HEK293 (cell line): ENCODE data around the gene ICAM3.

Experiments used
- CTCF ChIA-PET: fragments of 350-600 bp; formaldehyde crosslinking; extraction: SDS; loops from one replicate; lab custom pipeline; 2021; ENCODE audit warnings: antibody characterized with exemption; lab: Yijun Ruan, JAX
- POLR2A ChIA-PET: fragments of 300-600 bp; formaldehyde crosslinking; extraction: SDS; loops from one replicate; lab custom pipeline; 2020; ENCODE audit warnings: antibody characterized with exemption, inconsistent platforms; lab: Yijun Ruan, JAX
- H3K27ac ChIP-seq: fragments of 200-500 bp; sonication (Bioruptor generic); 2 replicates; pipeline ENCODE4 v1.5.1; 2014; ENCODE audit warnings: low read depth, low read length, control low read depth, inconsistent platforms; ENCODE audit errors: extremely low read depth
- H3K36me3 ChIP-seq, 2 experiments: fragments of 200-500 bp in 1 of 2; sonication (Bioruptor generic) in 1 of 2; 1 replicate in 1 of 2; 2 replicates in 1 of 2; pipeline ENCODE4 v1.5.1; 2014 to 2017; ENCODE audit warnings: inconsistent platforms in 2 of 2, low read length in 2 of 2; ENCODE audit not compliant: control insufficient read depth in 2 of 2, insufficient read depth in 1 of 2
- H3K4me1 ChIP-seq: fragments of 200-500 bp; sonication (Bioruptor generic); 2 replicates; pipeline ENCODE4 v1.5.1; 2014; ENCODE audit warnings: mild to moderate bottlenecking, low read length, inconsistent platforms; ENCODE audit not compliant: control insufficient read depth, insufficient read depth
- H3K4me3 ChIP-seq: 2 replicates; pipeline ENCODE4 v1.5.1; 2011; ENCODE audit warnings: low read depth, mild to moderate bottlenecking, control low read depth, low read length, moderate library complexity
- H3K9me3 ChIP-seq: fragments of 200-500 bp; sonication (Bioruptor generic); 2 replicates; pipeline ENCODE4 v1.5.1; 2014; ENCODE audit warnings: low read depth, low read length, inconsistent platforms; ENCODE audit not compliant: control insufficient read depth, insufficient read depth
- AEBP2 ChIP-seq: fragments of 450-650 bp; formaldehyde crosslinking; IDR thresholded peaks from 2 replicates; pipeline ENCODE4 v1.5.1; 2016; ENCODE audit warnings: missing biosample characterization, missing genetic modification characterization, borderline replicate concordance
- ATF2 ChIP-seq: fragments of 450-650 bp; formaldehyde crosslinking; IDR thresholded peaks from 2 replicates; pipeline ENCODE4 v1.5.1; 2016; ENCODE audit warnings: missing biosample characterization, missing genetic modification characterization, low read depth
- GLI2 ChIP-seq: fragments of 450-650 bp; formaldehyde crosslinking; IDR thresholded peaks from 2 replicates; pipeline ENCODE4; 2017; ENCODE audit warnings: missing biosample characterization, missing genetic modification characterization, low read depth, borderline replicate concordance
- IKZF3 ChIP-seq: fragments of 450-650 bp; IDR thresholded peaks from 2 replicates; pipeline ENCODE4 v1.5.0; 2018; ENCODE audit warnings: missing biosample characterization, mild to moderate bottlenecking, missing genetic modification characterization, moderate library complexity
- KLF7 ChIP-seq: fragments of 450-650 bp; formaldehyde crosslinking; IDR thresholded peaks from 2 replicates; pipeline ENCODE4 v1.5.1; 2016; ENCODE audit warnings: missing biosample characterization, missing genetic modification characterization, borderline replicate concordance
- KLF9 ChIP-seq: fragments of 450-650 bp; formaldehyde crosslinking; IDR thresholded peaks from 2 replicates; pipeline ENCODE4 v1.5.1; 2016; ENCODE audit warnings: missing biosample characterization, missing genetic modification characterization, low read depth
- MZF1 ChIP-seq: fragments of 450-650 bp; formaldehyde crosslinking; IDR thresholded peaks from 2 replicates; pipeline ENCODE4 v1.5.1; 2017; ENCODE audit warnings: missing biosample characterization, missing genetic modification characterization, borderline replicate concordance
- SCRT1 ChIP-seq: fragments of 450-650 bp; formaldehyde crosslinking; IDR thresholded peaks from 2 replicates; pipeline ENCODE4 v1.5.1; 2016; ENCODE audit warnings: missing biosample characterization, missing genetic modification characterization, borderline replicate concordance
- SP2 ChIP-seq: fragments of 450-650 bp; formaldehyde crosslinking; IDR thresholded peaks from 2 replicates; pipeline ENCODE4 v1.5.1; 2016; ENCODE audit warnings: missing biosample characterization, missing genetic modification characterization
- TRIM28 ChIP-seq: IDR thresholded peaks from 2 replicates; pipeline ENCODE4 v1.6.1; 2011; ENCODE audit warnings: low read length, control low read depth, borderline replicate concordance
- TSHZ1 ChIP-seq: fragments of 450-650 bp; formaldehyde crosslinking; IDR thresholded peaks from 2 replicates; pipeline ENCODE4 v1.5.1; 2016; ENCODE audit warnings: missing biosample characterization, missing genetic modification characterization, borderline replicate concordance
- ZBTB17 ChIP-seq: fragments of 450-650 bp; formaldehyde crosslinking; IDR thresholded peaks from 2 replicates; pipeline ENCODE4 v1.5.1; 2016; ENCODE audit warnings: missing biosample characterization, missing genetic modification characterization
- ZBTB21 ChIP-seq: fragments of 450-650 bp; formaldehyde crosslinking; IDR thresholded peaks from 2 replicates; pipeline ENCODE4 v1.5.1; 2017; ENCODE audit warnings: missing biosample characterization, missing genetic modification characterization
- ZBTB44 ChIP-seq: fragments of 450-650 bp; IDR thresholded peaks from 2 replicates; pipeline ENCODE4 v1.5.1; 2018; ENCODE audit warnings: missing biosample characterization, mild to moderate bottlenecking, missing genetic modification characterization
- ZBTB49 ChIP-seq: fragments of 450-650 bp; formaldehyde crosslinking; IDR thresholded peaks from 2 replicates; pipeline ENCODE4 v1.5.1; 2016; ENCODE audit warnings: missing biosample characterization, missing genetic modification characterization, low read depth
- ZIC2 ChIP-seq: fragments of 450-650 bp; formaldehyde crosslinking; IDR thresholded peaks from 2 replicates; pipeline ENCODE4 v1.5.1; 2016; ENCODE audit warnings: missing biosample characterization, missing genetic modification characterization
- ZNF16 ChIP-seq: fragments of 450-650 bp; formaldehyde crosslinking; IDR thresholded peaks from 2 replicates; pipeline ENCODE4 v1.5.1; 2016; ENCODE audit warnings: low read depth, missing biosample characterization, missing genetic modification characterization
- ZNF239 ChIP-seq: fragments of 450-650 bp; formaldehyde crosslinking; IDR thresholded peaks from 2 replicates; pipeline ENCODE4 v1.5.1; 2016; ENCODE audit warnings: missing biosample characterization, missing genetic modification characterization
- ZNF37A ChIP-seq: fragments of 450-650 bp; IDR thresholded peaks from 2 replicates; pipeline ENCODE4 v1.5.1; 2018; ENCODE audit warnings: missing biosample characterization, missing genetic modification characterization
- ZNF426 ChIP-seq: fragments of 450-650 bp; formaldehyde crosslinking; IDR thresholded peaks from 2 replicates; pipeline ENCODE4 v1.5.1; 2017; ENCODE audit warnings: missing biosample characterization, missing genetic modification characterization, mild to moderate bottlenecking, inconsistent platforms, moderate library complexity
- ZNF433 ChIP-seq: fragments of 450-650 bp; formaldehyde crosslinking; IDR thresholded peaks from 2 replicates; pipeline ENCODE4 v1.5.1; 2016; ENCODE audit warnings: missing biosample characterization, missing genetic modification characterization, low read depth
- ZNF501 ChIP-seq: fragments of 450-650 bp; formaldehyde crosslinking; IDR thresholded peaks from 2 replicates; pipeline ENCODE4 v1.5.1; 2016; ENCODE audit warnings: missing biosample characterization, missing genetic modification characterization
- ZNF555 ChIP-seq: fragments of 450-650 bp; formaldehyde crosslinking; conservative IDR thresholded peaks from 2 replicates; pipeline ENCODE4 v1.5.1; 2017; ENCODE audit warnings: missing biosample characterization, mild to moderate bottlenecking, missing genetic modification characterization, inconsistent platforms
- ZNF560 ChIP-seq: fragments of 450-650 bp; formaldehyde crosslinking; IDR thresholded peaks from 2 replicates; pipeline ENCODE4 v1.5.1; 2017; ENCODE audit warnings: missing biosample characterization, missing genetic modification characterization, borderline replicate concordance
- ZNF561 ChIP-seq: fragments of 450-650 bp; IDR thresholded peaks from 2 replicates; pipeline ENCODE4 v1.5.1; 2018; ENCODE audit warnings: missing biosample characterization, missing genetic modification characterization, borderline replicate concordance
- ZNF571 ChIP-seq: fragments of 450-650 bp; formaldehyde crosslinking; IDR thresholded peaks from 2 replicates; pipeline ENCODE4 v1.5.0; 2017; ENCODE audit warnings: missing biosample characterization, missing genetic modification characterization
- ZNF670 ChIP-seq: fragments of 450-650 bp; formaldehyde crosslinking; IDR thresholded peaks from 2 replicates; pipeline ENCODE4 v1.5.1; 2016; ENCODE audit warnings: missing biosample characterization, missing genetic modification characterization, low read depth
- ZNF837 ChIP-seq: fragments of 450-650 bp; formaldehyde crosslinking; IDR thresholded peaks from 2 replicates; pipeline ENCODE4 v1.5.1; 2016; ENCODE audit warnings: missing biosample characterization, missing genetic modification characterization
- ZSCAN30 ChIP-seq: fragments of 450-650 bp; IDR thresholded peaks from 2 replicates; pipeline ENCODE4 v1.5.1; 2018; ENCODE audit warnings: missing biosample characterization, mild to moderate bottlenecking, missing genetic modification characterization, moderate library complexity

ICAM3 gene

GRCh38 chr19:10379880-10380312 lies 40.5 kb upstream of the ICAM3 start:
- H3K27ac ChIP-seq = peak overlapping the region; percentile 71; the same call in 1 of the 2 replicates
- peak overlapping the region; percentile 93 for H3K4me3 ChIP-seq
- H3K9me3 ChIP-seq = no peaks in the 10 kb centered on the region
- ChIA-PET POLR2A (interaction anchor here (0.6 to 2.8 kb wide), 30 partner anchors 8 to 265 kb away, joined by 3 to 32 read pairs (median 6); partner anchors contain the start of genes CDC37, FDX2, ICAM1 and ICAM5), CTCF (interaction anchor here (0.5 to 2.0 kb wide), 8 partner anchors 9 to 130 kb away, joined by 3 to 18 read pairs (median 4); partner anchors contain the start of genes CDC37 and ICAM1)
- no peaks in the 10 kb centered on the region for H3K4me1 ChIP-seq
- H3K36me3 ChIP-seq = peaks cover 17 to 19% of the 10 kb centered on the region in 2 experiments; a peak in 2 of 3 replicates
- no peak for TF ChIP-seq ZNF571 (tag by site-specific recombination)
- no peak for TF ChIP-seq ZNF37A (tag by site-specific recombination)
- TF ChIP-seq ZBTB44 (tag by site-specific recombination) = no peak
- TF ChIP-seq ZSCAN30 = no peak
- TF ChIP-seq ATF2 (tag by site-specific recombination) = no peak
- TF ChIP-seq TSHZ1 (tag by site-specific recombination) = no peak
- no peak for TF ChIP-seq GLI2 (tag by site-specific recombination)
- no peak for TF ChIP-seq ZNF561 (tag by site-specific recombination)
- TF ChIP-seq SP2 (tag by site-specific recombination) = no peak
- TF ChIP-seq ZBTB49 (tag by site-specific recombination) = no peak
- no peak for TF ChIP-seq ZNF433
- TF ChIP-seq TRIM28 = no peak
- TF ChIP-seq ZNF426 (tag by site-specific recombination) = no peak
- TF ChIP-seq ZNF560 (tag by site-specific recombination) = no peak
- TF ChIP-seq MZF1 (tag by site-specific recombination) = 0 out of 2 replicates have a peak, but pooled peaks have one; percentile 69
- no peak for TF ChIP-seq ZBTB21 (tag by site-specific recombination)
- no peak for TF ChIP-seq KLF7
- TF ChIP-seq KLF9 (tag by site-specific recombination) = no peak
- no peak for TF ChIP-seq ZNF16 (tag by site-specific recombination)
- no peak for TF ChIP-seq AEBP2 (tag by site-specific recombination)
- TF ChIP-seq ZBTB17 (tag by site-specific recombination) = no peak
- no peak for TF ChIP-seq ZNF555 (tag by site-specific recombination)
- TF ChIP-seq ZNF239 (tag by site-specific recombination) = no peak
- no peak for TF ChIP-seq IKZF3 (tag by site-specific recombination)
- TF ChIP-seq SCRT1 (tag by site-specific recombination) = no peak
- TF ChIP-seq ZNF501 (tag by site-specific recombination) = 0 out of 2 replicates have a peak, but pooled peaks have one; percentile 42
- no peak for TF ChIP-seq ZNF670 (tag by site-specific recombination)
- TF ChIP-seq ZIC2 (tag by site-specific recombination) = no peak
- no peak for TF ChIP-seq ZNF837 (tag by site-specific recombination)
